Lung (tissue), 12 donors: ENCODE results near the gene WSCD2. TPM values are rescaled to one million over a fixed set of nuclear protein-coding genes. Genes with fewer than 3 reads are reported as not detected.

Experiments
- ATAC-seq: fragments of 200-7000 bp; cut with Tn5 transposase; one replicate; pipeline ENCODE4 v1.9.1; 2020; ENCODE audit warnings: moderate number of reproducible peaks; ENCODE audit not compliant: insufficient read depth, low FRiP score
- DNase-seq, 3 donors: peaks; one replicate each; pipeline ENCODE4 v3.0.0-alpha.2; 2013 to 2017
- H3K27ac ChIP-seq, 2 donors: one replicate each; pipeline ENCODE4 v1.5.1; 2013; ENCODE audit warnings: mild to moderate bottlenecking in 2 of 2, moderate library complexity in 2 of 2, control low read depth in 1 of 2, inconsistent platforms in 1 of 2, low read depth in 1 of 2, low read length in 1 of 2
- H3K27me3 ChIP-seq, 3 donors: one replicate each; pipeline ENCODE4 v1.5.1; 2013; ENCODE audit warnings: low read length in 2 of 3; ENCODE audit not compliant: control insufficient read depth in 3 of 3, insufficient read depth in 3 of 3
- H3K36me3 ChIP-seq, 4 donors: one replicate each; pipeline ENCODE4 v1.5.1; 2013; ENCODE audit warnings: low read length in 4 of 4, mild to moderate bottlenecking in 1 of 4, moderate library complexity in 1 of 4; ENCODE audit not compliant: control insufficient read depth in 4 of 4, insufficient read depth in 4 of 4
- H3K4me1 ChIP-seq, 5 donors: one replicate each; pipeline ENCODE4 v1.5.1; 2013; ENCODE audit warnings: low read length in 5 of 5, mild to moderate bottlenecking in 2 of 5, moderate library complexity in 1 of 5; ENCODE audit not compliant: control insufficient read depth in 5 of 5, insufficient read depth in 5 of 5
- H3K4me3 ChIP-seq: one replicate; pipeline ENCODE4 v1.5.1; 2013; ENCODE audit warnings: mild to moderate bottlenecking, control low read depth, moderate library complexity
- H3K9ac ChIP-seq, 2 donors: one replicate each; pipeline ENCODE4 v1.5.1; 2013; ENCODE audit warnings: low read length in 2 of 2, control low read depth in 1 of 2; ENCODE audit not compliant: insufficient read depth in 1 of 2
- H3K9me3 ChIP-seq, 4 donors: one replicate each; pipeline ENCODE4 v1.5.1; 2013; ENCODE audit warnings: low read length in 3 of 4, mild to moderate bottlenecking in 1 of 4, moderate library complexity in 1 of 4; ENCODE audit not compliant: control insufficient read depth in 4 of 4, insufficient read depth in 3 of 4
- WGBS, 2 donors: extraction: QIAGEN DNeasy Blood & Tissue Kit; methylation state at CpG; one replicate each; pipeline ENCODE4 v1.1.7; 2013; 5-methylcytosine and 5-hydroxymethylcytosine counted together
- polyA plus RNA-seq, 2 donors: library from polyadenylated mRNA; stranded (reverse); fragments of 200-250 nt; gene quantifications; one replicate each; pipeline ENCODE4 v1.2.1, GENCODE V29; 2013
- total RNA-seq, 2 donors: library from RNA; depleted of rRNA in 1 of 2; stranded (reverse); fragments of >200 nt in 1 of 2; gene quantifications; one replicate each; pipeline ENCODE4 v1.2.1, GENCODE V29; 2014 to 2021
- TF ChIP-seq, protein P1 (sequence below): IDR thresholded peaks from 2 replicates; pipeline ENCODE4 v1.5.1; 2012; ENCODE audit warnings: mild to moderate bottlenecking; ENCODE audit errors: control extremely low read depth, extremely low read depth
- donor health status: control.
- donor health status: control.
- donor health status: Bipolar disorder and iron deficiency.
- donor health status: healthy.
- donor health status: DM: yes; HTN: yes; CAD: no.

Gene WSCD2
- total and polyA plus RNA-seq, 4 donors: 0.02 to 1.8 (median 0.40) TPM

DNA sequence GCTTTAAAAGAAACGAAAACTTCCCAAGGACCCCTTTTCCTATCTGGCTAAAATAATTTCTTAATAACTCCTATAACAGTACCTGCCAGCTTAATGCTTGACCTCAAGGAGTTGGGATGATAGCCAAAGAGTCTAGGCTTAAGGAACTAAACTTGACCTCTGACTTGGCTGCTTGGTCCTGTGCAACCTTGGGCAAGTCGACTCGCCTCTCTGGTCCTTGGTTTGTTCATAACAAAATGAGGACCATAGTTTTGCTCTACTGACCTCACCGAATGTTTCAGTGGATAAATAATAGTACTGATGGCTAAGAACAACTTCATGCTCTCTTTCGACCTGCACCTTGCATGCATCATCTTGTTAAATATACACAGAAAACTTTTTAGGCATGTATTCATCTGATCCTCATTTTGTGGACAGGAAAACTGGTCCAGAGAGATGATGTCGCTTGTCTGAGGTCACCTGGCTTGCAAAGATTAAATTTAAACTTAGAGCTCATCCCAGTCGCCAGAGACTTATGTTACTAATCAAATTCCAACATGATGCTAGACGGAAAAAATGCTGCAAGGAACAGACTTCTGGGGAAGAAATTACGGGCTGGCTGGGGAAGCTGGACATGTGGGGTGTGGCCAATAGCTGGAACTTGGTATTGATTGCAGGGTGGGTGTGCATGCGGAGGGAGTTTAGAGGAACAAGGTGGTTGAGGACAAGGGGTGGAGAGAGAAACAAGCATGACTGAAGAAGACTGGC, 38.0 kb upstream of the WSCD2 start:
- H3K9ac ChIP-seq: no peak overlapping the region
- H3K4me1 ChIP-seq: no peaks in the 10 kb centered on the region
- peaks cover 0 to 2% (median 0%) of the 10 kb centered on the region in 3 donors for H3K27me3 ChIP-seq
- no peak for ATAC-seq
- WGBS, 2 donors: 78 to 87% methylated on average over 10 of the region's 10 CpGs
- no peak overlapping the region for H3K4me3 ChIP-seq
- TF ChIP-seq, protein P1, sequence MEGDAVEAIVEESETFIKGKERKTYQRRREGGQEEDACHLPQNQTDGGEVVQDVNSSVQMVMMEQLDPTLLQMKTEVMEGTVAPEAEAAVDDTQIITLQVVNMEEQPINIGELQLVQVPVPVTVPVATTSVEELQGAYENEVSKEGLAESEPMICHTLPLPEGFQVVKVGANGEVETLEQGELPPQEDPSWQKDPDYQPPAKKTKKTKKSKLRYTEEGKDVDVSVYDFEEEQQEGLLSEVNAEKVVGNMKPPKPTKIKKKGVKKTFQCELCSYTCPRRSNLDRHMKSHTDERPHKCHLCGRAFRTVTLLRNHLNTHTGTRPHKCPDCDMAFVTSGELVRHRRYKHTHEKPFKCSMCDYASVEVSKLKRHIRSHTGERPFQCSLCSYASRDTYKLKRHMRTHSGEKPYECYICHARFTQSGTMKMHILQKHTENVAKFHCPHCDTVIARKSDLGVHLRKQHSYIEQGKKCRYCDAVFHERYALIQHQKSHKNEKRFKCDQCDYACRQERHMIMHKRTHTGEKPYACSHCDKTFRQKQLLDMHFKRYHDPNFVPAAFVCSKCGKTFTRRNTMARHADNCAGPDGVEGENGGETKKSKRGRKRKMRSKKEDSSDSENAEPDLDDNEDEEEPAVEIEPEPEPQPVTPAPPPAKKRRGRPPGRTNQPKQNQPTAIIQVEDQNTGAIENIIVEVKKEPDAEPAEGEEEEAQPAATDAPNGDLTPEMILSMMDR: no peak
- DNase-seq: no peak
- no peaks in the 10 kb centered on the region for H3K36me3 ChIP-seq
- H3K9me3 ChIP-seq: peaks cover 0 to 20% (median 4%) of the 10 kb centered on the region in 4 donors
- no peak overlapping the region for H3K27ac ChIP-seq

DNA sequence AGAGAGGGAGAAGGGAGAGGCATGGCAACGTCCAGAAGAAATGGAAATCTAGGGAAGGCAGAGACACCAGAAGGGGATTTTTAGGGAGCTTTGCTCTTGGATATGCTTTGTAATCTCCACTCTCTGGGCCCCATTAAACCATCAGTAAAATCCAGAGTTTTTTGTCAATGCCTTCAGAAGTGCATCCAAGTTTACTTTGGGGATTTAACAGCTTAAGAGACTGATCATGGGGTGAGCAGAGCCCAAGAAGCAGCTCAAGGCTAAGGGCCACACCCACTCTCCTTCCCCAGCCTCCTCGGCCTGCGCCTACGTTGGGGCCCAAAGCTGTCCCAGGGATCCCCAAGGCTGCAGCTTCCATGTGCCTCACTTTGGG, 37.4 kb upstream of the WSCD2 start:
- 71 to 87% methylated on average over 4 of the region's 4 CpGs for WGBS, 2 donors
- H3K36me3 ChIP-seq: no peaks in the 10 kb centered on the region
- H3K9ac ChIP-seq: no peak overlapping the region
- H3K4me3 ChIP-seq: no peak overlapping the region
- DNase-seq (no peak), ATAC-seq (no peak)
- TF ChIP-seq, protein P1: no peak
- H3K4me1 ChIP-seq: no peaks in the 10 kb centered on the region
- peaks cover 0 to 2% (median 0%) of the 10 kb centered on the region in 3 donors for H3K27me3 ChIP-seq
- H3K9me3 ChIP-seq: peaks cover 0 to 20% (median 4%) of the 10 kb centered on the region in 4 donors
- H3K27ac ChIP-seq: no peak overlapping the region

DNA sequence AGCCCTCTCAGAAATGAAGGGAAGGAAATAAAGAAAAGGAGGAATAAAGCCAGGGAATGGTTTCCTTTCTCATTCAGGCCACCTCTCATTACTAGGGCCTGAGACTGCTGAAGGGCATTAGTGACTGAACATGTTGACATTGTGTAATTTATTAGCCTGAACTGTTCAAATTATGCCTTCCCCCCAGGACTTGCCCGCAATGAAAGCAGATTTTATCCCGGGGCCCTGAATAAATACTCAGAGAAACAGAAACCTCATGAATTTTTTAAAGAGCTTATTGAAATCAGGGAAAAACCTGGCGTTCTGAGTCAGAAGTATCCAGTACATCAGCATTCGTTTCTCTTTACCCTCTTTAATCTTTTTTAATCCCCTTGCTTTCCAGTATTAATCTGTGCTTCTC, 35.9 kb upstream of the WSCD2 start:
- WGBS, 2 donors: 60 to 64% methylated on average over 4 of the region's 4 CpGs
- Histone ChIP-seq H3K9me3 (peaks cover 0 to 7% (median 2%) of the 10 kb centered on the region in 4 donors), H3K36me3 (no peaks in the 10 kb centered on the region), H3K27ac (no peak overlapping the region), H3K9ac (no peak overlapping the region), H3K27me3 (peaks cover 0 to 2% (median 0%) of the 10 kb centered on the region in 3 donors), H3K4me1 (no peaks in the 10 kb centered on the region), H3K4me3 (no peak overlapping the region)
- ATAC-seq (no peak), DNase-seq (peak in 1 of 3 donors; percentile 23)
- TF ChIP-seq, protein P1: no peak
